ENCODE results near the gene CHID1. TPM values are rescaled to one million over a fixed set of nuclear protein-coding genes. Genes with fewer than 3 reads are reported as not detected.

CHID1 gene
- total and polyA plus RNA-seq, 9 of the 15 experiments (the other 6 are each of a cell fraction or from before 2014, with no cell fraction given), result 15.1 to 108 (median 39.8) TPM

DNA sequence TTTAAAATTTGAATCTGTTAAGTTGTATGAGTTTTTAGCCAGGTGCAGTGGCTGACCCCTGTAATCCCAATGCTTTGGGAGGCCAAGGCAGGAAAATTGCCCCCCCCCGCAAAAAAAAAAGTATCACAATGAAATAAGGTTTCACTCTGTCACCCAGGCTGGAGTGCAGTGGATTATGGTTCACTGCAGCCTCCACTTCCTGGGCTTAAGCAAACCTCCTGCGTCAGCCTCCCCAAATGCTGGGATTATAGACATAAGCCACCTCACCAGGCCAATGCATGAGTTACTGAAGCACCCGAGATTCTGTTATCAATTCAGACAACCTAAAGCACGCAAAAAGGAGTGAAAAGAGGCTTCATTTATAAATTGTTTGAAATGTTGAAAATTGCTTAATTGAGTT lies 2.4 kb upstream of the CHID1 start (continued):
- TF ChIP-seq, protein P1, sequence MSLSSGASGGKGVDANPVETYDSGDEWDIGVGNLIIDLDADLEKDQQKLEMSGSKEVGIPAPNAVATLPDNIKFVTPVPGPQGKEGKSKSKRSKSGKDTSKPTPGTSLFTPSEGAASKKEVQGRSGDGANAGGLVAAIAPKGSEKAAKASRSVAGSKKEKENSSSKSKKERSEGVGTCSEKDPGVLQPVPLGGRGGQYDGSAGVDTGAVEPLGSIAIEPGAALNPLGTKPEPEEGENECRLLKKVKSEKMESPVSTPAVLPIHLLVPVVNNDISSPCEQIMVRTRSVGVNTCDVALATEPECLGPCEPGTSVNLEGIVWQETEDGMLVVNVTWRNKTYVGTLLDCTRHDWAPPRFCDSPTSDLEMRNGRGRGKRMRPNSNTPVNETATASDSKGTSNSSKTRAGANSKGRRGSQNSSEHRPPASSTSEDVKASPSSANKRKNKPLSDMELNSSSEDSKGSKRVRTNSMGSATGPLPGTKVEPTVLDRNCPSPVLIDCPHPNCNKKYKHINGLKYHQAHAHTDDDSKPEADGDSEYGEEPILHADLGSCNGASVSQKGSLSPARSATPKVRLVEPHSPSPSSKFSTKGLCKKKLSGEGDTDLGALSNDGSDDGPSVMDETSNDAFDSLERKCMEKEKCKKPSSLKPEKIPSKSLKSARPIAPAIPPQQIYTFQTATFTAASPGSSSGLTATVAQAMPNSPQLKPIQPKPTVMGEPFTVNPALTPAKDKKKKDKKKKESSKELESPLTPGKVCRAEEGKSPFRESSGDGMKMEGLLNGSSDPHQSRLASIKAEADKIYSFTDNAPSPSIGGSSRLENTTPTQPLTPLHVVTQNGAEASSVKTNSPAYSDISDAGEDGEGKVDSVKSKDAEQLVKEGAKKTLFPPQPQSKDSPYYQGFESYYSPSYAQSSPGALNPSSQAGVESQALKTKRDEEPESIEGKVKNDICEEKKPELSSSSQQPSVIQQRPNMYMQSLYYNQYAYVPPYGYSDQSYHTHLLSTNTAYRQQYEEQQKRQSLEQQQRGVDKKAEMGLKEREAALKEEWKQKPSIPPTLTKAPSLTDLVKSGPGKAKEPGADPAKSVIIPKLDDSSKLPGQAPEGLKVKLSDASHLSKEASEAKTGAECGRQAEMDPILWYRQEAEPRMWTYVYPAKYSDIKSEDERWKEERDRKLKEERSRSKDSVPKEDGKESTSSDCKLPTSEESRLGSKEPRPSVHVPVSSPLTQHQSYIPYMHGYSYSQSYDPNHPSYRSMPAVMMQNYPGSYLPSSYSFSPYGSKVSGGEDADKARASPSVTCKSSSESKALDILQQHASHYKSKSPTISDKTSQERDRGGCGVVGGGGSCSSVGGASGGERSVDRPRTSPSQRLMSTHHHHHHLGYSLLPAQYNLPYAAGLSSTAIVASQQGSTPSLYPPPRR (CRISPR knock-in tag; IDR thresholded peaks at IDR 0.05; ENCODE audit: borderline replicate concordance), result no peak
- TF ChIP-seq, protein P2, sequence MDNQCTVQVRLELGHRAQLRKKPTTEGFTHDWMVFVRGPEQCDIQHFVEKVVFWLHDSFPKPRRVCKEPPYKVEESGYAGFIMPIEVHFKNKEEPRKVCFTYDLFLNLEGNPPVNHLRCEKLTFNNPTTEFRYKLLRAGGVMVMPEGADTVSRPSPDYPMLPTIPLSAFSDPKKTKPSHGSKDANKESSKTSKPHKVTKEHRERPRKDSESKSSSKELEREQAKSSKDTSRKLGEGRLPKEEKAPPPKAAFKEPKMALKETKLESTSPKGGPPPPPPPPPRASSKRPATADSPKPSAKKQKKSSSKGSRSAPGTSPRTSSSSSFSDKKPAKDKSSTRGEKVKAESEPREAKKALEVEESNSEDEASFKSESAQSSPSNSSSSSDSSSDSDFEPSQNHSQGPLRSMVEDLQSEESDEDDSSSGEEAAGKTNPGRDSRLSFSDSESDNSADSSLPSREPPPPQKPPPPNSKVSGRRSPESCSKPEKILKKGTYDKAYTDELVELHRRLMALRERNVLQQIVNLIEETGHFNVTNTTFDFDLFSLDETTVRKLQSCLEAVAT (IDR thresholded peaks at IDR 0.05), result no peak
- TF ChIP-seq SPI1 (IDR thresholded peaks at IDR 0.05; ENCODE audit: borderline replicate concordance, low read depth, low read length) (no peak), MCM2 (IDR thresholded peaks at IDR 0.05; ENCODE audit: low read depth) (no peak), HMG20B (CRISPR knock-in tag; IDR thresholded peaks at IDR 0.05) (no peak), ZNF232 (CRISPR knock-in tag; IDR thresholded peaks at IDR 0.05) (no peak), XRCC3 (IDR thresholded peaks at IDR 0.05) (no peak), BRD4 (IDR thresholded peaks at IDR 0.05) (no peak), FOS (IDR thresholded peaks at IDR 0.05; ENCODE audit: extremely low read depth, insufficient read length) (no peak), ZNF830 (CRISPR knock-in tag; IDR thresholded peaks at IDR 0.05) (no peak), GABPB1 (CRISPR knock-in tag; IDR thresholded peaks at IDR 0.05) (no peak)
- TF ChIP-seq, protein P3, sequence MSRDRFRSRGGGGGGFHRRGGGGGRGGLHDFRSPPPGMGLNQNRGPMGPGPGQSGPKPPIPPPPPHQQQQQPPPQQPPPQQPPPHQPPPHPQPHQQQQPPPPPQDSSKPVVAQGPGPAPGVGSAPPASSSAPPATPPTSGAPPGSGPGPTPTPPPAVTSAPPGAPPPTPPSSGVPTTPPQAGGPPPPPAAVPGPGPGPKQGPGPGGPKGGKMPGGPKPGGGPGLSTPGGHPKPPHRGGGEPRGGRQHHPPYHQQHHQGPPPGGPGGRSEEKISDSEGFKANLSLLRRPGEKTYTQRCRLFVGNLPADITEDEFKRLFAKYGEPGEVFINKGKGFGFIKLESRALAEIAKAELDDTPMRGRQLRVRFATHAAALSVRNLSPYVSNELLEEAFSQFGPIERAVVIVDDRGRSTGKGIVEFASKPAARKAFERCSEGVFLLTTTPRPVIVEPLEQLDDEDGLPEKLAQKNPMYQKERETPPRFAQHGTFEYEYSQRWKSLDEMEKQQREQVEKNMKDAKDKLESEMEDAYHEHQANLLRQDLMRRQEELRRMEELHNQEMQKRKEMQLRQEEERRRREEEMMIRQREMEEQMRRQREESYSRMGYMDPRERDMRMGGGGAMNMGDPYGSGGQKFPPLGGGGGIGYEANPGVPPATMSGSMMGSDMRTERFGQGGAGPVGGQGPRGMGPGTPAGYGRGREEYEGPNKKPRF (IDR thresholded peaks at IDR 0.05; ENCODE audit: low read depth, low read length), result no peak
